Dermis microvascular lymphatic vessel endothelial cell (primary cell): ENCODE data around the gene ZNF354C. TPM values are rescaled to one million over a fixed set of nuclear protein-coding genes. Genes with fewer than 3 reads are reported as not detected.
A peak's percentile ranks its signal among the peaks of the same experiment; 100 is the strongest.
"Not testable (repeated sequence)": the region's sequence is repeated elsewhere in the genome, so short reads cannot be mapped to it uniquely, and the experiment has no call there.

Source experiments
- DNase-seq, 2 donors: peaks; one replicate each; pipeline versions ENCODE4 v3.0.0 to v3.0.0-alpha.2; 2010; ENCODE audit warnings: low read depth in 2 of 2
- total RNA-seq: library from RNA; depleted of rRNA; stranded (reverse); fragments of >200 nt; gene quantifications from 2 replicates; pipeline ENCODE4 v1.2.1, GENCODE V29; 2014

ZNF354C gene
- 4.9 and 5.8 TPM in 2 replicates for total RNA-seq

- peak; percentile 79 to 93 for DNase-seq
These were observed at the start of gene ZNF354C for GRCh38 chr5:179060116-179061008. Gene ZNF354C (plus strand): TSS chr5:179060373. CDS start chr5:179062069, 1,696 bp downstream.

- peak; percentile 95 to 96 for DNase-seq
These were observed 36.5 kb upstream of the ZNF354C start, which contains the start of gene ZNF879 for GRCh38 chr5:179023528-179024189. Gene ZNF879 (plus strand): TSS chr5:179023804. CDS start chr5:179025005, 1,201 bp downstream.

- no peak for DNase-seq
These were observed 27.1 kb upstream of the ZNF354C start for GRCh38 chr5:179033004-179033580.

GRCh38 chr5:179044765-179045164, 15.4 kb upstream of the ZNF354C start:
- DNase-seq = no peak

- DNase-seq = no peak
These were observed 8.4 kb upstream of the ZNF354C start for GRCh38 chr5:179051784-179052183.

GRCh38 chr5:179054036-179054785, 6.0 kb upstream of the ZNF354C start:
- DNase-seq = no peak

GRCh38 chr5:179054876-179055275, 5.3 kb upstream of the ZNF354C start:
- DNase-seq = no peak

GRCh38 chr5:179055436-179055835, 4.7 kb upstream of the ZNF354C start:
- no peak for DNase-seq

GRCh38 chr5:179055841-179056240, 4.3 kb upstream of the ZNF354C start:
- DNase-seq = no peak

- no peak for DNase-seq
These were observed 852 bp downstream of the ZNF354C start for GRCh38 chr5:179061025-179061424.

- DNase-seq = no peak
These were observed 5.5 kb downstream of the ZNF354C start for GRCh38 chr5:179065703-179066102.

- DNase-seq = no peak
These were observed 19.2 kb downstream of the ZNF354C start for GRCh38 chr5:179079165-179079987.

GRCh38 chr5:179080724-179081123, 20.6 kb downstream of the ZNF354C start:
- DNase-seq = no peak

GRCh38 chr5:179089502-179089901, 29.3 kb downstream of the ZNF354C start:
- DNase-seq = no peak

GRCh38 chr5:179101282-179101681, 41.1 kb downstream of the ZNF354C start:
- DNase-seq = not testable (repeated sequence)

- DNase-seq = no peak
These were observed 50.4 kb downstream of the ZNF354C start for GRCh38 chr5:179110528-179110927.

GRCh38 chr5:179111267-179112207, 51.4 kb downstream of the ZNF354C start:
- DNase-seq = no peak

- no peak for DNase-seq
These were observed 52.4 kb downstream of the ZNF354C start for GRCh38 chr5:179112469-179113142.

GRCh38 chr5:179113143-179113530, 53.0 kb downstream of the ZNF354C start:
- no peak for DNase-seq
